Activated CD4-positive, alpha-beta T cell treated with anti-CD3 and anti-CD28 coated beads, Interleukin-2, amount 50 U/mL, for 1 hour (primary cell): ENCODE measurements around the gene UBALD1.

Experiments
- DNase-seq: peaks from one replicate; pipeline ENCODE4 v3.0.0-alpha.2; 2020

Gene UBALD1

DNA sequence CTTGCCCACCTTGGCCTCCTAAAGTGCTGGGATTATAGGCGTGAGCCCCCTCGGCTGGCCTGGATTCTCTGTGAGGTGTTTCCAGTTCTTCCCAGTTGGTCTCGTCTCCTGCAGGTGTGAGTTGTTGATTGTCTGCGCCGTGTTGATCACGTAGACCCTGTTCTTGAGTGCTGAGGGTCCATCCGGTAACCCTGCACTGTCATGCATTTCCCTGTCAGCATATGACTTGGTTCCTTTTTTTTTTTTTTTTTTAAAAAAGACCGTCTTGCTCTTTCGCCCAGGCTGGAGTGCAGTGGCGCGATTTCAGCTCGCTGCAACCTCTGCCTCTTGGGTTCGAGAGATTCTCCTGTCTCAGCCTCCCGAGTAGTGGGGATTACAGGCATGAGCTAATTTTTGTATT, 27.2 kb upstream of the UBALD1 start:
- DNase-seq: no peak

- no peak for DNase-seq
These were observed 26.6 kb upstream of the UBALD1 start for GRCh38 chr16:4641306-4641687.

DNA sequence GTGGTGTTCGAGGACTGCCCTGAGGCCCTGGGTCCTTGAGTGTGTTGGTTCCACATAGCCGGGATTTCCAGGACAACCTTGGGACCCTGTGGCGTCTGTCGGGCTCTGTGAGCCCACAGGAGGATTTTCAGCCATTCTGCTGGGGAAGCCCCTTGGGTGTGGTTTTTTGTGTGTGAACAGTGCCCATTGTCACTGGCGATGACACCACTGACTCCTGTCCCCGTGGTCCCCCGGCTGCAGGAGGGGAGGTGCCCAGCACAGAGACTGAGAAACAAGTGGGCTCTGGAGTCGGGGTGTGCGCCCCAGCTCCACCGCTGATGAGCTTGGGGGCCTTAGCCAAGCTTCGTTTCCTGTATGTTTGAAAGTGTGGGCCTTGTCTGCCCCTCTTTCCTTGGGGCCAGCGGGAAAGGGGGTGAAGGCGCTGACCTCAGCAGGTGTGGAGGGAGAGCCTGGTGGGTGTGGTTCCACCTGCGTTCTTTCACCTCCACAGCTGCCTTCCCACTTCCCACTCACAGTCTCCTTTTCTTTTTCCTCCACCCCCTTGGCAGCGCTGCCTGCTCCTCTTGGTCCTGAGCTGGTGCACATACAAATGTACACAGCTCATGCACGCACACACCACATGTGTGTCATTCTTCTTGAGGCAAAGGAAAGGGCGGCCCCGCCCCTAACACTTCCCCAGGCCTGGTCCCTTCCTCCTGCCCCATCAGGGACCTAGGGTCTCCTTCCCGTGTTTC, 26.1 kb upstream of the UBALD1 start:
- DNase-seq: no peak

GRCh38 chr16:4639899-4640509, 25.3 kb upstream of the UBALD1 start:
- no peak for DNase-seq

DNA sequence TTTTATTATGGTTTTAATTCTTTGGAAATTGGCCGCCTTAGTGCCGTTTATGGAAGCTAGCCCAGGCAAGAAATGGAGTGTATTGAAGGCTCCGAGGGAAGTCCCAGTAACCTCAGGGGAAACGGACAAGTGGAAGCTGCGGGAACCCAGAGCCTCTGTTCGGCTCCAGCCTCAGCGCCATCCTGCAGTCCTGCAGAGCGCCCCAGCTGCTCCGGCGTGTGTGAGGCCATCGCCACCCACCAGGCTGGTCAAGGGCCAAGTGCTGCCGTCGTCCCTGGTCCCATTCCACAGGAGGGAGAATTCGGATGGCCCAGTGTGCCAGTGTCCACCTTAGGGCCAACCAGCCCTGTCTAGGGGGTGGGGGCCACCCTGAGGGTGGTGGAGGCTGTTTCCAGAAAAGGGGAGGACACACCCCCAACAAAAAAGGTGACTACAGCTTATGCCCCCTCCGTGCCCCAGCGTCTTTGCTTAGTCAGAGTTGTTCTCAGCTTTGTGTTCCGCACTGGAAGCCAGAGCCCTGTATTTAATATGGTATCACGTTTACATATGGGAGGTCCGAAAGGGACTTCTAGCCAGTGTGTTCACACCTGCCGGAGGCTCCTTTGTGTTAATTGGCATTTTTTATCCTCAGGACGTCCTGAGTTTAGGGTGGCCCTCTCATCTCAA, 22.9 kb upstream of the UBALD1 start:
- DNase-seq: no peak

GRCh38 chr16:4636196-4636595, 21.5 kb upstream of the UBALD1 start:
- no peak for DNase-seq

- no peak for DNase-seq
These were observed 20.1 kb upstream of the UBALD1 start for GRCh38 chr16:4634768-4635167.

- no peak for DNase-seq
These were observed 19.4 kb upstream of the UBALD1 start for GRCh38 chr16:4633910-4634635.

GRCh38 chr16:4631444-4631843, 16.8 kb upstream of the UBALD1 start:
- no peak for DNase-seq

DNA sequence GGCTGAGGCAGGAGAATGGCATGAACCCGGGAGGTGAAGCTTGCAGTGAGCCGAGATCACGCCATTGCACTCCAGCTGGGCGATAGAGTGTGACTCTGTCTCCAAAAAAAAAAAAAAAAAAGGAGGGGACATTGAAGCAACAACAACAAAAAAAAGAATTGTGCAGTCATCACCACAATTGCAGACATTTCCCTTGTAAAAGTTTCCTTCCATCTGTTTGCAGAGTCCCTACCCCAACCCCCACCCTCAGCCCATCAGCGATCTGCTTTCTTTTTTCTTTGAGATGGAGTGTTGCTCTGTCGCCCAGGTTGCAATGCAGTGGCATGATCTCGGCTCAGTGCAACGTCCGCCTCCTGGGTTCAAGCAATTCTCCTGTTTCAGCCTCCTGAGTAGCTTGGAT, 13.6 kb upstream of the UBALD1 start:
- no peak for DNase-seq

GRCh38 chr16:4626396-4626795, 11.7 kb upstream of the UBALD1 start:
- DNase-seq: no peak

DNA sequence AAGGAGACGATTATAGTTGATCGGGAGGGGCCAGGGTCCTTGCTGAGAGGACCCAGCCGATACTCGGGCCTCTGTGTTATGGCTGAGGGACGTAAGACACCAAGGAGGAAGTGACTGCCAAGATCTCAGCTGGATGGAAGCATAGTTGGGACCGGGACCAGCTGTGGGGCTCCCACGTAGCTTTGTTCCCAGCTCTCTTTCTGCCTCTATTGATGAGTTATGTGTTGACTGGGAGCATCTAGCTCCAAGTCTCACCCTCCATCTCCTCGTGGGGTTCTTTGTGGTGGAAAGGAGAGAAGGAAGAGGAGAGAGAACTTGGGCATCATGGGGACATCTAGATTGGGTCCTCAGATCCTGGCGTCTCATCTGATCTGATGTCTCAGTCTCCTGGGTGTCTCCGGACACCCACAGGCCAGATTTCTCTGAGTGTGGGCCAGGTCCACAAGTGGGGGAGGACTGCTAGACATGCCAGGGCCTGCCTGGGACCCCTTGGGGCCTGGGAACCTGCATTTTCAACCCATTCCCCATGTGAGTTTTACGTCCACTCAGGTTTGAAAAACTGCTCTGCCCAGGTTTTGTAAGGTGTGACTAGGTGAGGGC, 11.0 kb upstream of the UBALD1 start:
- no peak for DNase-seq

GRCh38 chr16:4624827-4625559, 10.3 kb upstream of the UBALD1 start:
- peak; percentile 58 for DNase-seq

DNA sequence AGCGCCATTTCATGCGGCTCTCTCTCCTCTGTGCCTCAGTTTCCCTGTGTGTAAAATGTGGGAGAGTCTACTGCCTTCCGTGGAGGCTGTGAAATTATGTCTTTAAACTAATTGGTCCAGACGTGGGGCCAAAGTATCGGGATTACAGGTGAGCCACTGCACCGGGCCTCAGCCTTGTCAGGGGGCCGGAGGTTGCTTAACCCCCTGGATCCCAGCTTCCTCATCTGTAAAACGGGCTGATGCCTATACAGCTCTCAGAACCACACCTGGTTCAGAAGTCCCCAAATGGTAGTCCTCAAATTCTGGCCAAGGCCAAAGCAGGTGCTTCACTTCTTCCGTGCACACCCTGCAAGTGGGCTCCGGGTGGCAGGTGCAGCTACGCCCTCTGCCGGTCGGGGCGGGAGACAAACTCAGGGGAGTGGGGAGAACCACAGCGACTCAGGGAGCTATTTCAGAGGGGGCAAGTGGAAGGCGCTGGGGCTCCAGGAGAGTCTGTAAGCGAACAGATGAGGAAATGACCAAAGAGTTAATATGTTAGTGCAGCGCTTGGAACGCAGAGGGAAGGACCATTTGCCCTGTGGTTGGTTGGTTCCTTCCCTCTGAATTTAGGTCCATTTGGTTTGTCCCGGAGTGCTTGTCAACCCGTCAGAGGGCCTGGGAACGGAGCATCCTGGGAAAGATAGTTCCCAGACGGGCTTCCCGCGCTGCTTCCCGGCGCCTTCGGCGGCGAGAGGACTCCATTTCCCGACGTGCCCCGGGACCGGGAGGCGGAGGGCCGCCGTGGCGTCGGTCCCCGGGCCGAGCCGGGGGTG, 9.5 kb upstream of the UBALD1 start, which contains the start of gene MGRN1:
TSS of gene MGRN1 (plus strand) at position 812 of the 812 bp plus-strand sequence. CDS start 135 bp downstream, outside the sequence.
- peak; percentile 91 for DNase-seq

DNA sequence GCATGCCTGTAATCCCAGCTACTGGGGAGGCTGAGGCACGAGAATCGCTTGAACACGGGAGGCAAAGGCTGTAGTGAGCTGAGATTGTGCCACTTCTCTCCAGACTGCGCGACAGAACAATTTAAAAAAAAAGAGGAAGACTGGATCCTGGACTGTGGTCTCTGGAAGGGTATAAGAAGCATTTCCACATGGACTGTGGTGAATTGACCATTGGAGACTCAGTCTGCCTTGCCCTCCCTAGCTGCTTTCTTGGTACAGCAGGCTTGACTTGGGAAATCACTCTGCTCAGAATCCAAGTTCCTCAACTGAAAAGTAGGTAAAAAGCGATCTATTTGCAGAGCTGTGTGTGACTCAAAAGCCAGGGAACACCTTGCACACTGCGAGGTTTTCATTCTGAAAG, 8.9 kb upstream of the UBALD1 start:
- no peak for DNase-seq

DNA sequence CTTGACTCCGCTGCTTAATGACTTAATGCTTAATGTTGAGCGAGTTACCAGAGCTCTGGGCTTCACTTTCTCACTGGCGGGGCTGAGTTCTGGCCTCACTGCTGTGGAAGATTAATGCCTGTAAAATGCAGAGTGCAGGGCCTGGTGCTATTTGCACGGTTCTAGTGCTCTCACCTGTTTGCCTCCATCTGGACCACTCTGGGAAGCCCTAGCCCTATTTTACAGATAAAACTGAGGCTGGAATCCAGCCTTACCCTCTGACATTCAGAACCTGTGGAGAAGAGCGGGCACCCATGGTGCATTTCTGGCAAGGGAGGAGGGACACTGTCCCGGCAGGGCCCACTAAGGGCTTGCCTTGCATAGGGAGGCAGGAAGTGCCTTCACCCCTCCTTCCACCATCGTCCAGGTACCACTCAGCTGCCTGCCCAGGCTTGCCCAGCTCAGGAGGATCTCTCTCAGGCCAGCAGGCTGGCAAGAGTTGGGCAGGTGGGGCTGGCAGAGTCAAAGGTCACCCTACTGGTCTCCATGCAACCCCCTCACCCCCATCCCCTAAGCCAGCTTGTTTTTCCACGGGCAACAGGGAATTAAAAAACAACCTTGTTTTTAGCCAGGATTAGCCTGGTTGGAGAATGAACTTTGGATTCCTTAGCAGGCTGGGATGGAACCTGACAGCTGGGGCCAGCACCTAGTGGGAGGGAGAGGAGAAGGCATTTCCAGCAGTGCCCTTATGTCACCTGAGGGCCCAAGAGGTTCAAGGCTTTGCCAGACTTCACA, 4.1 kb upstream of the UBALD1 start:
- DNase-seq: no peak

- no peak for DNase-seq
These were observed 3.2 kb upstream of the UBALD1 start for GRCh38 chr16:4617880-4618279.

- DNase-seq: peak; percentile 98
These were observed 1.5 kb upstream of the UBALD1 start for GRCh38 chr16:4616047-4616811.

DNA sequence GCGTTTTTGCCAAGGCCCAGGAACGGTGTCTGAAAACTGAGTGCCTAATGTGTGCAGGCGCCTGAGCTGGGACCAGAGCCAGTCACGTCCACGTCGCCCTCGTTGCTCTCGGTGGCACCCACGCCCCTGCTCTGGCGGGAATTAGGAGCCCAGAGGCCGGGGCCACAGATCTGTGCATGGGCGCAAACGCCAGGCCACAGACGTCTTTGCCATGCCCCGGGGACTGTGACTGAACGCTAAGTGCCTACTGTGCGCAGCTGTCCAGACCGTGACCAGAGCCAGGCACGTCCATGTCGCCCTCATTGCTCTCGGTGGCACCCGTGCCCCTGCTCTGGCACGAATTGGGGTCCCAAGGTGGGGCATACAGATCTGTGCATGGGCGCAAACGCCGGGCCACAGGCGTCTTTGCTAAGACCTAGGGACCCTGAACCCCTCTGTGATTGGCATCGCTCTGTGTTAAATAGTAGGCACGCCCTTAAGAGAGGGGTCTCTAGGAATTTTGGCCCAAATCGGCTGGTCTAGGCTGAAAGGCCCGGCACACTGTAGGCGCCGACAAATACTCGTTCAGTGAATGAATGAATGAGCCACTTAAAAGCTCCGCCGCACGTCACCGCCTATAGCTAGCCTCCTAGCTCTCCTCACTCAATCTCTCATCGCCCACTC, 827 bp upstream of the UBALD1 start:
- DNase-seq: no peak
